A549 treated with AZD9567 at 1 μM for 4 hours (cell line): ENCODE measurements around the gene XRCC5. TPM values are rescaled to one million over a fixed set of nuclear protein-coding genes. Genes with fewer than 3 reads are reported as not detected.

ENCODE experiments used
- total RNA-seq: library from RNA; stranded (reverse); fragments of 200-300 nt; extraction: Qiagen RNA extraction; gene quantifications from 5 replicates; pipeline ENCODE4 v1.2.3, GENCODE V29; 2022; ENCODE audit not compliant: insufficient read depth

Gene XRCC5
- total RNA-seq, result 164 to 225 TPM (median 171 TPM) in 5 replicates

DNA sequence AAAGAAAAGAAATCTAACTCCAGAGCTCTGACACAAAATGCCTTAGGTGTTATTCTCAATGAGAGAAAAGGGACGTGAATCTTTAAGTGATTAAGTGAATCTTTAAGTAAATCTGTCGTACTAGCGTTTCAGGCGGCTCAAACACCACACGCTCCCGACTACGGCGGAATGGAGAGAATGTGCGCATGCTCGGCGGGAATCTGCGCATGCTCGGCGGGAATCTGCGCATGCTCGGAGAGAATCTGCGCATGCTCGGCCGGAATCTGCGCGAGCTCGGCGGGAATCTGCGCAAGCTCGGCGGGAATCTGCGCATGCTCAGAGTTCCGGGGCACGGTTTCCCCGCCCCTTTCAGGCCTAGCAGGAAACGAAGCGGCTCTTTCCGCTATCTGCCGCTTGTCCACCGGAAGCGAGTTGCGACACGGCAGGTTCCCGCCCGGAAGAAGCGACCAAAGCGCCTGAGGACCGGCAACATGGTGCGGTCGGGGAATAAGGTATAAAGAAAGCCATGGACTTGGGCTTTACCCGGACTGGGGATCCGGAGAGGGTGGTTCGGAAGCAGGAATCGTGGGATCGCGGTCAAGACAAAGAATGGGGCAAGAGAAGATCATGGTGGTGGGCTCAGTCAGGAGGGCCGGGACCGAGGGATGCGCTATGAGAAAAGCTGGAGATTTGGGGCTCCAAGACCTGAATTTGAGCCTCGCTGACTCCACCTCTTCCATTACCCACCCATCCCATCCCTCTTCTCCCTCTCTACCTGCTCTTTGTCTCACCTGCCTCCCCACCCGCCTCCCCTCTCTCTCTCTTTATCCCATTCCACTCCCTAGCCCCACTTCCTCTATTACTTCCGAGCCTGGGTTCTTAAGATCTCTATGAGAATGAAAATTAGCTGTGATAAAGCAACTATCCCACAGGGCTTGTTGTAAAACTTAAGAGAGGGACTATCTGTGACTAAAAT is at the start of gene XRCC5:
Gene XRCC5 (plus strand): TSS at position 382 of the 955 bp plus-strand sequence. CDS start 89 bp downstream, at position 471.

DNA sequence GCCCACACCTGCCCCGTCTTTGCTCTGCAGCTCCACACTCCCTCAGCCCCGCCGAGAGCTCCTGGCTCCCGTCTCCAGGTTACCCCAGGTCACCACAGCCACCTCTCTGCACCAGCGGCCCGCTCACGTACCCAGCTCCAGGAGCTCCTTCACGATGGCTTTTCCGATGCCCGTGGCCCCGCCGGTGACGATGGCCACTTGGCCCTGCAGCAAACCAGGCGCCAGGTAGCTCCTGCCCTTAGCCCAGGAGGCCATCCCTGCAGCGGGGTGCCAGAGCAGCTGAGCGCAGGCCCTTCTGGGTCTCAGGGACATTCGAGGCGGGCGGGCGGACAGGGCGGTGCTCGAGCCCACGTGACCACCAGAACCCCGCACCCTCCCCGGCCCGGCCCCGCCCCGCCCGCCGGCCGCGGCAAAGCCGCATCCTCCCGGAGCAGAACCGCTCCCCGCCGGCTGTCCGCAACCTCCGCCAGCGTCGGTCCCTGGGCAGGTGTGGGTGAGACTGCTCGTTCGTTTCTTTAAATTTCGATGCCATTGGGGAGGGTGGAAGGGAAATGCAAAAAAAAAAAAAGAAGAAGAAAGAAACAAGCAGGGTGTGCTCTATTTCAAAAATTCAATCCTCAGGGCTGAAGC is 27.5 kb upstream of the XRCC5 start, which contains the start of the genes PECR and TMEM169:
Gene PECR (minus strand): TSS at position 323 of the 630 bp plus-strand sequence. CDS start 68 bp downstream, at position 255.
Gene TMEM169 (plus strand): TSS at position 433 of the 630 bp plus-strand sequence. CDS start 14,045 bp downstream, outside the sequence.

Other genes with a start within 250 kb of the XRCC5 start
- gene MREG, start 95.8 kb upstream of the XRCC5 start, total RNA-seq, result 4.1 to 4.3 TPM (median 4.2 TPM) in 5 replicates
- 13.6 to 23.0 TPM (median 16.0 TPM) in 5 replicates for gene PECR, start 27.5 kb upstream of the XRCC5 start, total RNA-seq
- gene TMEM169, start 27.4 kb upstream of the XRCC5 start, total RNA-seq, result 0.29 to 0.65 TPM (median 0.48 TPM) in 4 of 5 replicates, not detected in the other